GM12872 (cell line): Measurements from ENCODE around the gene PTPN4.

Source experiments
- CTCF ChIP-seq: IDR thresholded peaks from 3 replicates; pipeline ENCODE4 v1.5.1; 2011; ENCODE audit warnings: low read depth, mild to moderate bottlenecking, low read length, moderate library complexity; ENCODE audit not compliant: insufficient read depth

Gene PTPN4

GRCh38 chr2:119795309-119796303 lies 35.9 kb downstream of the PTPN4 start:
- no peak for TF ChIP-seq CTCF

GRCh38 chr2:119800376-119800902 lies 40.7 kb downstream of the PTPN4 start:
- TF ChIP-seq CTCF, result no peak

- TF ChIP-seq CTCF, result no peak
These were observed 41.3 kb downstream of the PTPN4 start for GRCh38 chr2:119801040-119801439.

- TF ChIP-seq CTCF, result no peak
These were observed 43.4 kb downstream of the PTPN4 start for GRCh38 chr2:119803101-119803500.

- TF ChIP-seq CTCF, result no peak
These were observed 48.9 kb downstream of the PTPN4 start for GRCh38 chr2:119808516-119809147.

GRCh38 chr2:119809339-119810048 lies 49.8 kb downstream of the PTPN4 start:
- TF ChIP-seq CTCF, result no peak

GRCh38 chr2:119810049-119810630 lies 50.4 kb downstream of the PTPN4 start:
- no peak for TF ChIP-seq CTCF
